HFF-Myc (cell line): ENCODE measurements around the gene SGCG.

Experiments
- DNase-seq: peaks from one replicate; pipeline ENCODE4 v3.0.0-alpha.2; 2011; ENCODE audit warnings: low read depth; ENCODE audit errors: extremely low read depth
- H3K4me3 ChIP-seq: replicated peaks from 2 replicates; pipeline ENCODE4 v1.5.1; 2011; ENCODE audit warnings: low read depth, mild to moderate bottlenecking, control low read depth, low read length
- CTCF ChIP-seq: IDR thresholded peaks from 2 replicates; pipeline ENCODE4 v1.5.1; 2012; ENCODE audit warnings: mild to moderate bottlenecking, low read depth, low read length, control low read depth; ENCODE audit errors: missing control alignments

The SGCG gene

GRCh38 chr13:23356368-23356767 lies 175.6 kb downstream of the SGCG start:
- DNase-seq, result no peak
- TF ChIP-seq CTCF, result no peak
- no peak overlapping the region for H3K4me3 ChIP-seq

- H3K4me3 ChIP-seq, result no peak overlapping the region
- no peak for DNase-seq
- TF ChIP-seq CTCF, result no peak
These were observed 176.6 kb downstream of the SGCG start for GRCh38 chr13:23357349-23357748.

GRCh38 chr13:23359882-23360281 lies 179.1 kb downstream of the SGCG start:
- TF ChIP-seq CTCF, result no peak
- no peak overlapping the region for H3K4me3 ChIP-seq
- DNase-seq, result no peak

- H3K4me3 ChIP-seq, result no peak overlapping the region
- DNase-seq, result no peak
- no peak for TF ChIP-seq CTCF
These were observed 184.9 kb downstream of the SGCG start for GRCh38 chr13:23365652-23366051.

- no peak for DNase-seq
- no peak overlapping the region for H3K4me3 ChIP-seq
- no peak for TF ChIP-seq CTCF
These were observed 187.1 kb downstream of the SGCG start for GRCh38 chr13:23367907-23368306.

GRCh38 chr13:23372264-23372906 lies 191.6 kb downstream of the SGCG start:
- DNase-seq, result no peak
- no peak for TF ChIP-seq CTCF
- peak overlapping the region; percentile 57 for H3K4me3 ChIP-seq
